HuH-7 (cell line): Measurements from ENCODE around the gene RYK.
A peak's percentile ranks its signal among the peaks of the same experiment; 100 is the strongest.
"Not testable (repeated sequence)": the region's sequence is repeated elsewhere in the genome, so short reads cannot be mapped to it uniquely, and the experiment has no call there.

Experiments
- DNase-seq: peaks from one replicate; pipeline ENCODE4 v3.0.0; 2011; ENCODE audit warnings: low spot score

The RYK gene

DNA sequence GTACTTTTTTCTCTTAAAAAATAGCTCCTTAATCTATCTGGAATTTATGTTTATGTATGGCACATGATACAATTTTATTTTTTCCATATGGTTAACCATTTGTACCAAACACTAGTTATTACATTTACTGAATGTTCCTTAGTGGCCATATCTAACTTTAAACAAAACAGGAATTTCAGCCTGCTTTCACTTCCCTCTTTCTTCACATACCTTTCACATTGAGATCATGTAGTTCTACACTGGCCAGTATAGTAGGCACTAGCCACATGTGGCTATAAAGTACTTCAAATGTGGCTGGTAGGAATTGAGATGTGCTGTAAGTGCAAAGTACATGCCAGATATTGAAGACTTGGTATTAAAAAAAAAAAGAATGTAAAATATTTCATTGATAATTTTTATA is 4.7 kb upstream of the RYK start:
- no peak for DNase-seq

DNA sequence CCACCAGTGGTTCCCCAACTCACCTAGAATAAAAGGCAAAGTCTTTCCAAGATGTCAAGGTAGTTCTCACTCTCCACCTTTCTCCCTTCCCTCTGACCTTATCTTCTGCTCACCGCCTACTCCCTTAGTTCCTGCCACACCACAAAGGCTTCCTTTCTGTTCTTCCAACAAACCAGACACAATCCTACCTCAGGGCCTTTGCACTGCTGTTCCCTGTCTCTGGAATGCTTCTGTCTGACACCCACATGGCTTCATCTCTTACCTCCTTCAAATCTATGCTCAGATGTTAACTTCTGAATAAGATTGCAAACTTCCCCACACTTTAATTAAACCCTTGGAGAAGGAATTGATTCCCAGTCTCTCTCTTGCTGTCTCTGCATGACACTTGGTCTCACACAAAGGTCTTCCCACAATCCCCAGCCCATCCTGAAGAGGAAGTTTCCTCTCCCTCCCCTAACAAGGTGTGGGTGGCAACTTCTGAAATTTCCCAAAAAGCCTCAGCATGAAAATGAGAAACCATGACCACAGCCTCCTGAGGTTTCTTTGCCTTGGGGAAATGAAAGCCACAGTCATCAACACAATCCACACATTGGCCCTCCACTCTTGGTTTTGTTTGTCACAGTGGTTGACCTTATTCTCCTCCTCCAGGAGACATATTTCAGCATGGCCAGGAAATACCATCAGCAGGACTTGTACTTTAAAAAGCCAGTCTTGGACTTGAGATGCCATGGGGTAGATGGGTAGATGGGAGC is 3.0 kb upstream of the RYK start:
- no peak for DNase-seq

- no peak for DNase-seq
Measured at GRCh38 chr3:134252766-134253165, 2.1 kb upstream of the RYK start.

DNA sequence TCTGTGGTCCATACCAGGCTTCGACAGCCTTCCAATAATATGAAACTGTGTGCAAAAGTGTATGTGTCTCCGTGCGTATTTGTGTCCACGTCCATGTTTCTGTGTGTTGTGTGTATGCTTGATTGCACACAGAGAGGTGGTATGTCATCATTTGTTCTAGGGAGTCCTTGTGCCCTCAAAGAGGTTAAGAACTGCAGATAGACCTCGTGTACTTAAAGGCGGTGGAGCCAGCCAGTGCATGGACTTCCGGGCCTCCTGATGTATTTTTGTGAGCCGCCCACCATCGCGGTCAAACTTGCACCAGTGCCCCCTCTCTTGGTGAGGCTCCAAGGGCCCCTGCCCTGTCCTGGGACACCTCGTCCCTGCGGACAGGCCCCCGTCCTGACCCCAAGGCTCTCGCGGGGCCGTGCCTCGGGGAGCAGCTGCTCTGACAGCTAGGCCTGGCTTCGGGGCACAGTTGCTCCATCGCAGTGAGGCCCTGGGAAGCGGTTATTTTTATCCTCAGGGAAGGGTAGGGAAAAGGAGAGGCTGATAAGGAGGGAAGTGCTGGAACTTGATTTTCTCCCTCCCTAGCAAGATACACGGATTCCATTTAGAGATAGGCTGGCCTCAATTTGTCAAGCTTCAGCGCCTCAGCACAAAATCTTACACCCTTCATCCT is 1.2 kb upstream of the RYK start:
- DNase-seq: no peak

- peak; percentile 62 for DNase-seq
Measured at GRCh38 chr3:134249935-134250716, 533 bp downstream of the RYK start.

GRCh38 chr3:134249296-134249841 is 1.3 kb downstream of the RYK start:
- no peak for DNase-seq

DNA sequence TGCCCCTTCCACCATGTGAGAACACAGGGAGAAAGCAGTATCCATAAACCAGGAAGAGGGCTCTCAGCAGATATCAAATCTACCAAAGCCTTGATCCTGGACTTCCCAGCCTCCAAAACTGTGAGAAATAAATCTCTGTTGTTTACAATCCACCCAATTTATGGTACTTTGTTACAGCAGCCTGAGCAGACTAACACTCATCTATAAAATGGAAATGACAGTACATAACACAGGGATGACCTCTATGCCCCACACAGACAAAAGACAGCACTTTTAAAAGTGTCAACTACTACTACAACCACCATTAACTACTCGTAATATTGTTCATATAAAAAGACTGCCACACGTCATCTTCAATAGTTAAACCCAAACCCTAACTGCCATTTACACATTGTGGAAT is 5.7 kb downstream of the RYK start:
- no peak for DNase-seq

DNA sequence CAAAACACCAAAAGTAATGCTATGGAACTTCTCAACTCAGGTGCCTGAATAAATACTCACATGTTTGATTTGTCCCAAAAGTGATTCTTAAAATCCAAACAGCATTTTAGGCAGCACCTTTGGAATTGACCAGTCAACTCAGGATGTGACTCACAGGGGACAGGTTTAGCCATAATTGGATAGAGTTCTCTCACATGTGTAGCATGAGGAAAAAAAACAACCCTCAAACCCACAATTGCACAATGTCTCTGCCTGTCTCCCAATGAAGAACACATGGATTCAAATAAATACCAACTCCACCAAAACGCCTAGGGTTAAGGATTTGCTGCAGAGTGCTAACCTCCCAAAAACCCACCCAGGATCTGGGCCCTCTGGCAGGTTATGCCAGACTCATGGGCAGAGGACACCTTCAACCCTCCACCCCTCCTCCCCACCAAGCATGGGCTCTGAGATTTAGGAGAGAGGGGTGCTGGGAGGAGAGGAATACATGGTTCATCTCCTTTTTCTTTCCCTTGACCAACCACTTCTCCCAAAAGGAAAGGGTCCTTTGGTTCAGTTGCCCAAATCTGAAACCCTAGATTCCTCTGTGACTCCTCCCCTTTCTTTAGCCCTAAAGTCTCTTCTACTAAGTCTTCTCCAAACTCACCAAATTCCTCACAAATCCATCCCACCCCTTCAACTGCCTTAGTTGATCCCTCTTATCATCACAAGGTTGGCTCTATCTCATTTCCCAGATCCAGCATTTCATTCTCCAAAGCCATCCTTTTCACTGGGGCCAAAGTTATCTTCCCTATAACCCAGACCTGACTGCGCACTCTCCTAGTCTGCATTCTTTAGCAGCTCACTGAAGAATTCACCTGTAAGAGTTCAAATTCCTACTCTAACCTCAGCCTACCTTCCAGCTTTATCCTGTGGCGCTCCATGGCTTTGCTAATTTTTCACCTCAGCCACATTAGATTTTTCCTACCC is 7.7 kb downstream of the RYK start:
- no peak for DNase-seq

- no peak for DNase-seq
Measured at GRCh38 chr3:134239538-134239937, 11.1 kb downstream of the RYK start.

GRCh38 chr3:134237454-134238145 is 13.1 kb downstream of the RYK start:
- DNase-seq: no peak

DNA sequence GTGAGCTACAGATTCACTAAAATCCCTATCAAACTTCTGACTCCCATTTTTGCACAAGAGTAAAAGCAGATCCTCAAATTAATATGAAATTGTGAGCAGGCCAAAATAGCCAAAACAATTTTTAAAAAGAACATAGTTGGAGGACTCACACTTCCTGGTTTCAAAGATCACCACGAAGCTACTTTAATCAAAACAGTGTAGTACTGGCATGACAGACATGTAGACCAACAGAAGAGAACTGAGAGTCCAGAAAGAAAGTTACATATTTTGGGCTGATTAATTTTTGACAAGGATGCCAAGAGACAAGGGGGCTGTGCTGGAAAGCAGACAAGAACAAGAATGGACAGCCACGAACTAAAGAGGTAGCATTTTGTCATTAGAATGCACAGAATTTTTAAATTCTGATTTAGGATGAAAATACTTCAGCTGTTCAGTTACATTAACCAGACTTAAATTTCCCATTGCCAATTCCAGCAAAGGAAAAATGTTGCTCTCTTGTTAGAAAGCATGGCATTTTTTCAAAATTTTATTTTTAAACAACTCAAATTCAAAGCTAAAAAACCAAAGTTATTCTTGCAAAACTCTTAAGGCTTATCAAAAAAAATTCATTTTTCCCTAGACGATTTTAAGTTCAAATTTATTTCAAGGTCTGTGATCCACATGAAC is 14.0 kb downstream of the RYK start:
- no peak for DNase-seq

DNA sequence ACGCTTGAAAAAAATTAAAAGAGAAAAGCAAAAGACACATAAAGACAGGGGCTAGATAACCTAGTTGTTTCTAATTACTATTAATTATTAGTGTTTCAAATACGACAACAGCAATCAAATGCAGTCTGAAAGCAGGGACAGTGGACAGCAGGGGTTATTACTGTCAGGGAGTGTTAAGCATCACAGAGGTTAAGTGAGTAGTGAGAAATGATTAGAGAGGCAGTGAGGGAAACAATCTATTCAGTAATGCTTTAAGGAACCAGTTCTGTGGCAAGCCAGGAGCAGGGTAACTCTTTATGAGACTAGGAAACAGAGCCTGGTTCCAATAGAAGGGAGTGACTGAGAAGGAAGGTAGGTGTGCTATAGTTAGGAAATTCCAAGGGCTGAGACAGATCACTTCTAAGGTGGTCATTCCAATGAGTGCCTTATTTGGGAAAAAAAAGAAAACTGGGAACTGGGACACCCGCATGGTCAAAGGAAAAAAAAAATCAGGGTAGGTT is 15.0 kb downstream of the RYK start:
- no peak for DNase-seq

GRCh38 chr3:134232951-134233350 is 17.7 kb downstream of the RYK start:
- DNase-seq: no peak

- DNase-seq: no peak
Measured at GRCh38 chr3:134232151-134232550, 18.5 kb downstream of the RYK start.

DNA sequence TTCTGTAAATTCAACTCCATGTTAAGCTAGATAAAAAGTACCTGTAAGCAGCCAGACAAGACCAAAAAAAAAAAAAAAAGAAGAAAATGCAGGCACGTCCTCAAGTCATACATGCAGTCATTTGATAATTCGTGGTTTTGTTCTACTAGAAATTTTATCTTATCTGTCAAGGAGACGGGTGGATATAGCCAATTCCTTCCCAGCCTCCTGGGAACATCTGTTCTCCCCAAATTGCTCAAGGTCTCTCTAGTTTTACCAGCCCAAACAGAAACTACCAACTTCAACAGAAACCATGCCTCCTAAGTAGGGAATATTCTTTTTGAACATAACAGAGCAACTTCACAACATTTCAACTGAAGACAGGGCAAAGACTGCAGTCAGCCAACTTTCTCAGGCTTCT is 19.5 kb downstream of the RYK start:
- no peak for DNase-seq

DNA sequence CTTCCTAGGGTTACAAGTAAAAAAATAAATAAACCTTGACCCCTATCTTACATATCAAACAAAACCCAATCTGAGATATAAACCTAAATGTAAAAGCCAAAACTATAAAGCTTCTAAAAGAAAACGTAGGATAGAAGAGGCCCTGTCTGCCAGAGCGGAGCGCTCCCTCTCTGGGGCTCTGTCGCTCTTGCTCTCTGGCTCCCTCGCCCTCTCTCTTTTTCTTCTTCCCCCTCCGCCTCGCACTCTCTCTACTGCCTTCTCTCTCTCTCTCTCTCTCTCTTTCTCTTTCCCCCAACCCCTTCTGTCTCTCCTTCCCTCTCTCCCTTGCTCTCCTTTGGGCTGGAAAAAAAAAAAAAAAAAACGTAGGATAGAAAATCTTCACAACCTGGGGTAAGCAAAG is 21.6 kb downstream of the RYK start:
- DNase-seq: no peak

DNA sequence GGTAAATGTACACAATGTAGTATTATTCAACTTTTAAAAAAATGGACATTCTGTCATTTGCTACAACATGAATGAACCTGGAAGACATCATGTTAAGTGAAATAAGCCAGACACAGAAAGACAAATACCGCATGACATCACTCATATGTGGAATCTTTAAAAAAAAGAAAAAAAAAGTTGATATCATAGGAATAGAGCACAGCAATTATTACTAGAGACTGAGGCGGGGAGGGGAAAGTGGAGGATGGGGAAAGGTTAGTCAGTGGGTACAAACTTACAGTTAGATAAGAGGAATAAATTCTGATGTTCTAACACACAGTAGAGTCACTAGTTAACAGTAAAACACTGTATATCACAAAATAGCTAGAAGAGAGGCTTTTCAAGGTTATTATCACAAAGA is 22.2 kb downstream of the RYK start:
- no peak for DNase-seq

- DNase-seq: no peak
Measured at GRCh38 chr3:134228035-134228434, 22.6 kb downstream of the RYK start.

DNA sequence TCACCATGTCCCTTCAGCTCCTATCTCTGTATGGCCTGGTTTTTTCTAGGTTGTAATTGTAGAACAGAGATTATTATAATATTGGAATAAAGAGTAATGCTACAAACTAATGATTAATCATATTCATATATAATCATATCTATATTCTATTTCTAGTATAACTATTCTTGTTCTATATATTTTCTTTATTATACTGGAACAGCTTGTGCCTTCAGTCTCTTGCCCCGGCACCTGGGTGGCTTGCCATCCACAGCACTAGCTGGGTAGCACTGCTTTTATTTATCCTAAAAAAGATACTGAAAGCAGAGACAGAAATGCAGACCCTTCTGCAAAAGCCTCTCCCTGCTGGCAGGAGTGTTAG is 25.9 kb downstream of the RYK start:
- not testable (repeated sequence) for DNase-seq

DNA sequence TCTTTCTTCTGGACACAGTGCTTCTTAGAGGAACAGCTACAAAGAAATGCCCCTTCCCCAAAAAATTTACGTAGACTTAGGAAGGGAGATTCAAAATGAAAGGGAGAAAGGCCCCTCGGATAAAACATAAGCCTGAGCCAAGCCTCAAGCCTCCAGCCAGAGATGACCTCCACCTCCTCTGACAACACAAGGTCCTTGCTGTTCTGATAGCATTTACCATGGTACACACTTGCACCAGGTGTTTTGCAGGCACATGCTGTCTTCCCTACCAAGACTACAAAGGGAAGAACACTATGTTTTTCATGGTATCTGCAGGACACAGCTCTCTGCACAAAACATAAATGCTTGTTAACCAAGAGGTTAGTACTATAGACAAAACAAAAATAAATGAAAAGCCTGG is 27.8 kb downstream of the RYK start:
- no peak for DNase-seq
